Right cardiac atrium (tissue), 5 donors: ENCODE results near the gene HNMT. TPM values are rescaled to one million over a fixed set of nuclear protein-coding genes. Genes with fewer than 3 reads are reported as not detected.

Experiments
- ATAC-seq, 2 donors: fragments of 200-7000 bp; cut with Tn5 transposase; one replicate each; pipeline versions ENCODE4 v1.8.0 to v1.9.1; 2020; ENCODE audit warnings: moderate library complexity in 2 of 2, mild to moderate bottlenecking in 1 of 2
- DNase-seq, 3 donors: peaks; one replicate each; pipeline ENCODE4 v3.0.0-alpha.2; 2020
- H3K27ac ChIP-seq: one replicate; pipeline ENCODE4 v1.5.1; 2013; ENCODE audit warnings: mild to moderate bottlenecking, low read length, control low read depth, moderate library complexity
- H3K27me3 ChIP-seq: one replicate; pipeline ENCODE4 v1.6.1; 2013; ENCODE audit not compliant: control insufficient read depth, insufficient read depth
- H3K4me1 ChIP-seq: one replicate; pipeline ENCODE4 v1.6.1; 2013; ENCODE audit warnings: low read length; ENCODE audit not compliant: control insufficient read depth, insufficient read depth
- H3K4me3 ChIP-seq: one replicate; pipeline ENCODE4 v1.5.1; 2013; ENCODE audit warnings: low read length, control low read depth
- H3K9me3 ChIP-seq: one replicate; pipeline ENCODE4 v1.6.1; 2013; ENCODE audit warnings: low read length; ENCODE audit not compliant: control insufficient read depth
- WGBS: extraction: QIAGEN DNeasy Blood & Tissue Kit; methylation state at CpG from one replicate; pipeline ENCODE4 v1.1.7; 2013; 5-methylcytosine and 5-hydroxymethylcytosine counted together
- intact Hi-C, 4 donors: fragments of 100-400 bp; cut with DNase I; formaldehyde crosslinking; loops; one replicate each; pipeline versions ENCODE4 v1.11.0 to v1.14.0; 2022 to 2023
- polyA plus RNA-seq: library from polyadenylated mRNA; stranded (reverse); fragments of 200-250 nt; gene quantifications from one replicate; pipeline ENCODE4 v1.2.3, GENCODE V29; 2013
- total RNA-seq, 4 donors: library from RNA; stranded (reverse); fragmentation: NEBNext Ultra II Directional; extraction: Animal tissue kit (Norgen Biotek cat#: 25700); gene quantifications; one replicate each; pipeline ENCODE4 v1.2.1, GENCODE V29; 2021
- donor health status: healthy with polysubstance abuse.
- donor health status: DM: no; HTN: yes; CAD: no.
- donor health status: DM: no; HTN: no; CAD: no.
- donor health status: DM: no; HTN: yes; CAD: no; lungs with severe emphysema.
- donor health status: DM: yes; HTN: yes; CAD: no.

Gene HNMT
- total and polyA plus RNA-seq, 5 donors, result 13.7 to 25.6 (median 22.9) TPM

- WGBS, result 77% methylated on average over 4 of the region's 4 CpGs
- Histone ChIP-seq H3K4me3 (no peak overlapping the region), H3K4me1 (no peaks in the 10 kb centered on the region), H3K27me3 (no peaks in the 10 kb centered on the region), H3K27ac (no peak overlapping the region), H3K9me3 (no peaks in the 10 kb centered on the region)
- ATAC-seq (no peak), DNase-seq (no peak)
- intact Hi-C loops, result no loop called here
Observed at GRCh38 chr2:137937246-137937645, 27.0 kb upstream of the HNMT start.

GRCh38 chr2:137937778-137938177, 26.5 kb upstream of the HNMT start:
- ATAC-seq (no peak), DNase-seq (peak in 2 of 3 donors; percentile 41 to 45)
- WGBS, result 62% methylated on average over 3 of the region's 3 CpGs
- no peak overlapping the region for H3K27ac ChIP-seq
- no peaks in the 10 kb centered on the region for H3K9me3 ChIP-seq
- H3K4me3 ChIP-seq, result no peak overlapping the region
- no peaks in the 10 kb centered on the region for H3K27me3 ChIP-seq
- H3K4me1 ChIP-seq, result no peaks in the 10 kb centered on the region
- intact Hi-C loops, result no loop called here

- 55% methylated on average over 4 of the region's 4 CpGs for WGBS
- no peaks in the 10 kb centered on the region for H3K4me1 ChIP-seq
- no peak overlapping the region for H3K4me3 ChIP-seq
- no peaks in the 10 kb centered on the region for H3K27me3 ChIP-seq
- no peak for DNase-seq
- intact Hi-C loops, result no loop called here
- no peaks in the 10 kb centered on the region for H3K9me3 ChIP-seq
- peak in 1 of 2 donors; percentile 63 for ATAC-seq
- no peak overlapping the region for H3K27ac ChIP-seq
Observed at GRCh38 chr2:137938204-137938603, 26.1 kb upstream of the HNMT start.

GRCh38 chr2:137939026-137939425, 25.2 kb upstream of the HNMT start:
- H3K4me3 ChIP-seq, result no peak overlapping the region
- DNase-seq (no peak), ATAC-seq (no peak)
- no peaks in the 10 kb centered on the region for H3K9me3 ChIP-seq
- intact Hi-C loops, result no loop called here
- no peaks in the 10 kb centered on the region for H3K4me1 ChIP-seq
- H3K27ac ChIP-seq, result no peak overlapping the region
- 78% methylated on average over 1 of the region's 1 CpG for WGBS
- H3K27me3 ChIP-seq, result no peaks in the 10 kb centered on the region

- intact Hi-C loops, result loop anchor here in 3 of 4 donors (10.0 kb wide), 2 partner anchors 155 to 425 kb away; no protein-coding TSS in a partner anchor
Observed at GRCh38 chr2:137940154-137940553, 24.1 kb upstream of the HNMT start.

GRCh38 chr2:137942037-137942832, 22.0 kb upstream of the HNMT start:
- Histone ChIP-seq H3K4me3 (no peak overlapping the region), H3K27me3 (no peaks in the 10 kb centered on the region), H3K4me1 (no peaks in the 10 kb centered on the region), H3K27ac (no peak overlapping the region), H3K9me3 (no peaks in the 10 kb centered on the region)
- ATAC-seq (no peak), DNase-seq (no peak)
- 65% methylated on average over 3 of the region's 3 CpGs for WGBS
- intact Hi-C loops, result loop anchor here in 3 of 4 donors (10.0 kb wide), 2 partner anchors 153 to 423 kb away; no protein-coding TSS in a partner anchor

More at GRCh38 chr2:137940154-137940553, 24.1 kb upstream of the HNMT start:
- Histone ChIP-seq H3K27me3 (no peaks in the 10 kb centered on the region), H3K9me3 (no peaks in the 10 kb centered on the region), H3K4me1 (no peaks in the 10 kb centered on the region), H3K27ac (no peak overlapping the region), H3K4me3 (no peak overlapping the region)
- ATAC-seq, result no peak
- 79% methylated on average over 4 of the region's 4 CpGs for WGBS
- no peak for DNase-seq

GRCh38 chr2:137942833-137943677, 21.2 kb upstream of the HNMT start:
- H3K4me1 ChIP-seq, result no peaks in the 10 kb centered on the region
- DNase-seq (no peak), ATAC-seq (no peak)
- intact Hi-C loops, result loop anchor here in 3 of 4 donors (10.0 kb wide), 2 partner anchors 152 to 422 kb away; no protein-coding TSS in a partner anchor
- H3K9me3 ChIP-seq, result no peaks in the 10 kb centered on the region
- no peak overlapping the region for H3K27ac ChIP-seq
- no peaks in the 10 kb centered on the region for H3K27me3 ChIP-seq
- WGBS, result 82% methylated on average over 6 of the region's 6 CpGs
- no peak overlapping the region for H3K4me3 ChIP-seq

GRCh38 chr2:137943678-137944347, 20.5 kb upstream of the HNMT start:
- 96% methylated on average over 2 of the region's 2 CpGs for WGBS

GRCh38 chr2:137944714-137945113, 19.6 kb upstream of the HNMT start:
- DNase-seq (no peak), ATAC-seq (no peak)
- H3K27ac ChIP-seq, result no peak overlapping the region
- H3K27me3 ChIP-seq, result no peaks in the 10 kb centered on the region
- intact Hi-C loops, result loop anchor here in 3 of 4 donors (5.0 to 10.0 kb wide), 3 partner anchors 150 to 428 kb away; no protein-coding TSS in a partner anchor
- WGBS, result 68% methylated on average over 5 of the region's 5 CpGs
- H3K9me3 ChIP-seq, result no peaks in the 10 kb centered on the region
- no peaks in the 10 kb centered on the region for H3K4me1 ChIP-seq
- H3K4me3 ChIP-seq, result no peak overlapping the region

More at GRCh38 chr2:137943678-137944347, 20.5 kb upstream of the HNMT start:
- ATAC-seq, result no peak
- Histone ChIP-seq H3K9me3 (no peaks in the 10 kb centered on the region), H3K27me3 (no peaks in the 10 kb centered on the region), H3K27ac (no peak overlapping the region), H3K4me1 (no peaks in the 10 kb centered on the region), H3K4me3 (no peak overlapping the region)
- DNase-seq, result no peak
- intact Hi-C loops, result loop anchor here in 3 of 4 donors (10.0 kb wide), 2 partner anchors 151 to 421 kb away; no protein-coding TSS in a partner anchor

GRCh38 chr2:137945229-137945628, 19.0 kb upstream of the HNMT start:
- DNase-seq, result no peak
- no peak for ATAC-seq
- intact Hi-C loops, result loop anchor here in 3 of 4 donors (5.0 to 10.0 kb wide), 3 partner anchors 150 to 427 kb away; no protein-coding TSS in a partner anchor
- 44% methylated on average over 2 of the region's 2 CpGs for WGBS
- no peaks in the 10 kb centered on the region for H3K9me3 ChIP-seq
- H3K4me3 ChIP-seq, result no peak overlapping the region
- no peaks in the 10 kb centered on the region for H3K27me3 ChIP-seq
- no peak overlapping the region for H3K27ac ChIP-seq
- H3K4me1 ChIP-seq, result no peaks in the 10 kb centered on the region
